GM12801 (cell line): ENCODE results near the gene THSD1.

Experiments
- TF ChIP-seq, protein P1 (sequence below): IDR thresholded peaks from one replicate; pipeline ENCODE4 v1.5.1; 2011; ENCODE audit warnings: control low read depth; ENCODE audit not compliant: insufficient read length; ENCODE audit errors: extremely low read depth

THSD1 gene, protein sequence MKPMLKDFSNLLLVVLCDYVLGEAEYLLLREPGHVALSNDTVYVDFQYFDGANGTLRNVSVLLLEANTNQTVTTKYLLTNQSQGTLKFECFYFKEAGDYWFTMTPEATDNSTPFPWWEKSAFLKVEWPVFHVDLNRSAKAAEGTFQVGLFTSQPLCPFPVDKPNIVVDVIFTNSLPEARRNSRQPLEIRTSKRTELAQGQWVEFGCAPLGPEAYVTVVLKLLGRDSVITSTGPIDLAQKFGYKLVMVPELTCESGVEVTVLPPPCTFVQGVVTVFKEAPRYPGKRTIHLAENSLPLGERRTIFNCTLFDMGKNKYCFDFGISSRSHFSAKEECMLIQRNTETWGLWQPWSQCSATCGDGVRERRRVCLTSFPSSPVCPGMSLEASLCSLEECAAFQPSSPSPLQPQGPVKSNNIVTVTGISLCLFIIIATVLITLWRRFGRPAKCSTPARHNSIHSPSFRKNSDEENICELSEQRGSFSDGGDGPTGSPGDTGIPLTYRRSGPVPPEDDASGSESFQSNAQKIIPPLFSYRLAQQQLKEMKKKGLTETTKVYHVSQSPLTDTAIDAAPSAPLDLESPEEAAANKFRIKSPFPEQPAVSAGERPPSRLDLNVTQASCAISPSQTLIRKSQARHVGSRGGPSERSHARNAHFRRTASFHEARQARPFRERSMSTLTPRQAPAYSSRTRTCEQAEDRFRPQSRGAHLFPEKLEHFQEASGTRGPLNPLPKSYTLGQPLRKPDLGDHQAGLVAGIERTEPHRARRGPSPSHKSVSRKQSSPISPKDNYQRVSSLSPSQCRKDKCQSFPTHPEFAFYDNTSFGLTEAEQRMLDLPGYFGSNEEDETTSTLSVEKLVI

DNA sequence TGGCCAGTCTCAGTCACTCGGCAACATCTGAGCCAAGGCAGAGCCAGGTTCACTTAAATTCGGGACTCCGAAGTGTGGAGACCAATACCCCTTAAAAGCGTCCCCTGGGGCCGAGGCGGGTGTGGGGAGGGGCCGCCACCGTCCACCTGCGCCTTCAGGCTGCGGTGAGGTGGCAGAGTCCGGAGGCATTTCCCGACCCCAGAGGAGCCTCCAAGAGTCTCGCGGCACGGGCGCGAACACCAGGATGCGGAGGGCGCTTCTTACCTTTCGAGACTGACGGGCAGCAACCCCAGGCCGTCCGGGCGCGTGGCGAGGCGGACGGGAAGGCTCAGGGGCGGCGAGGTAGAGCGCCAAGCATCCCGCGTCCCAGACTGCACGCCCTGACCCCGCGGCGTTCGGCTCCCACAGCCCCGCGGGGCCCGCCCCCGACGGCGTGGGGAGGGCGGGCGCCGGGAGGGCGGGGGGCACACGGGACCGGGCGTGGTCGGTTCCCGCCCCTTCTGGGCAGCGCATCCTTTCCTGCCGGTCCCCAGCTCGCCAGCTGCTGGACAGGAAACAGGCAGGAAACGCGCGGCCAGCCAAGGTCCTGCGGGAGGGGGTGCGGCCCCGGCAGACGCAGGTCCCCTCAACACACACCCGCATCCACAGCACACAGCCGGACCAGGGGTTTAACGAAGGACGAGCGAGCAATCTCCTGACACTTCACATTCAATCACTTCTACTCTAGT lies at the start of gene THSD1:
Gene THSD1, minus strand, starts transcription at position 406 of the 728 bp plus-strand sequence. CDS start 3,572 bp downstream, outside the sequence.
- TF ChIP-seq, protein P1, sequence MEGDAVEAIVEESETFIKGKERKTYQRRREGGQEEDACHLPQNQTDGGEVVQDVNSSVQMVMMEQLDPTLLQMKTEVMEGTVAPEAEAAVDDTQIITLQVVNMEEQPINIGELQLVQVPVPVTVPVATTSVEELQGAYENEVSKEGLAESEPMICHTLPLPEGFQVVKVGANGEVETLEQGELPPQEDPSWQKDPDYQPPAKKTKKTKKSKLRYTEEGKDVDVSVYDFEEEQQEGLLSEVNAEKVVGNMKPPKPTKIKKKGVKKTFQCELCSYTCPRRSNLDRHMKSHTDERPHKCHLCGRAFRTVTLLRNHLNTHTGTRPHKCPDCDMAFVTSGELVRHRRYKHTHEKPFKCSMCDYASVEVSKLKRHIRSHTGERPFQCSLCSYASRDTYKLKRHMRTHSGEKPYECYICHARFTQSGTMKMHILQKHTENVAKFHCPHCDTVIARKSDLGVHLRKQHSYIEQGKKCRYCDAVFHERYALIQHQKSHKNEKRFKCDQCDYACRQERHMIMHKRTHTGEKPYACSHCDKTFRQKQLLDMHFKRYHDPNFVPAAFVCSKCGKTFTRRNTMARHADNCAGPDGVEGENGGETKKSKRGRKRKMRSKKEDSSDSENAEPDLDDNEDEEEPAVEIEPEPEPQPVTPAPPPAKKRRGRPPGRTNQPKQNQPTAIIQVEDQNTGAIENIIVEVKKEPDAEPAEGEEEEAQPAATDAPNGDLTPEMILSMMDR = no peak

DNA sequence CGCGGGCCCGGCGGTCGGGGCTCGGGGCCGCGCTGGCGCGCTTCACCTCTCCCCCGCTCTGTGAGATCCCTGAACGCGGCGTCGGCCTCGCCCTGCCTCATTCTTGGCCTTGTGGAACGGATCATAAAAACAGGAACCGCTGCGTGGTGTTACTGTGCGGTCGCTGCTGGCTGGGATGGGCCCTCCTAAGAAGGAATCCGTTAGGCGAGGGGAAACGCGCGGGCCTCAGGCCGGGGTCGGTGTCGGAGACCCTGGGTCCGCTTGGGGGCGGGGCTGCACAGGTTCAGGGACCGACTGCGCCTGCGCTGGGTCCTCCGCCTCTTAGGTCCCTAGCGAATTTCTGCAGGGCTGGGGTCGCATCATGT lies 49.7 kb upstream of the THSD1 start:
- TF ChIP-seq, protein P1 = no peak

DNA sequence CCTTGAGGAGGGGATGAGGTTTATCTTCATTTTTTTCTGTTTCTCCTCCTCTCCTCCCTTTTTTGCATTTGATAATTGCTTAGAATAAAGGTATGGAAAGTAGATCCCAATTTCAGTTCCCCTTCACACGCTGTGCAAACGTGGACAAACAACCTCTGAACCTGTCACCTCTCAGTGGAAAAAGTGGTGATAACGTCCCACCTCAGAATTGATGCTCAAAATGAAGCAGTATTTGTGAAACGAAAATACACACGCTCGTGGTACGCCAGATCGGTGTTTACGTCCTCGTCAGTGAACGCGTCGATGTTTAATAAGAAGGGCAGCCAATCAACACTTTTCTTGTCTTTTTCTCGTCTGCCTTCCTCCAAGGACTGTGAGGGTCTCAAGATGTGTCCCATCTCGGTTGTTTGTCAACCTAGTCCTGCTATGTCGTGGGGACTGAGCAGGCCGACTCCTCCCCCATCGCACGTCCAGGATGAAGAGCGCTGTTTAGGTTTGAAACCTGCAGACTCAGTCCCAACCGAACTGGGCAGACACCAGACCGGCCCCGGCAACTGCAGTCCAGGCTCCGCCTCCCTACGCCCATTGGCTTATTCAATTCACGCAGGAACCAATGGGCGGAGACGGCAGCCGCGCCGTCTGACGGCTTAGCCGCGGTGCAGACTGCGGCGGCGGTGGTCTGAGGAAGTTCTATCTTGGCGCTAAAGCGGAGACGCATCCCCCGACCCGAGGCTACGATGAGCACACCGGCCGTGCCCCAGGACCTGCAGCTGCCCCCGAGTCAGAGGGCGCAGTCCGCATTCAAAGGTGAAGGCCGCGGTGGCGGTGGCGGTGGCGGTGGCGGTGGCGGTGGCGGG lies 49.1 kb upstream of the THSD1 start, which contains the start of gene CKAP2:
Gene CKAP2, plus strand, starts transcription at position 659 of the 857 bp plus-strand sequence. Its CDS starts 79 bp downstream, at position 738.
- TF ChIP-seq, protein P1 = no peak

DNA sequence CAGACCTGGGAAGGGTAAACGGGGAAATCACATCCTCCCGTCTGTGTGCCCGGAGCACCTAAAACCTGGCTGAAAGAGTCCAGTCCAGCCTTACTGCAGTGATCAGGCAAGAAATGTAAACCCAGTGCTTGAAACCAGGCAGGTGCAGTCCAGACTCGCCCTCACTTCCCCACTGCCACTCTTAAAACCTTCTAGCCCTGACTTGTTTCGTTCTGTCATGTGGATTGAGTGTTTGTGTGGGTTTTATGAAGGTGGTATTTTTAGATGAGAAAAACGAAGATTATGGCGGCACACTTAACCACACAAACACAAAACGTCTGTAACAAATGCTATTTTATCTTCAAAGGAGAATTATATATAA lies 48.5 kb upstream of the THSD1 start:
- TF ChIP-seq, protein P1 = no peak

DNA sequence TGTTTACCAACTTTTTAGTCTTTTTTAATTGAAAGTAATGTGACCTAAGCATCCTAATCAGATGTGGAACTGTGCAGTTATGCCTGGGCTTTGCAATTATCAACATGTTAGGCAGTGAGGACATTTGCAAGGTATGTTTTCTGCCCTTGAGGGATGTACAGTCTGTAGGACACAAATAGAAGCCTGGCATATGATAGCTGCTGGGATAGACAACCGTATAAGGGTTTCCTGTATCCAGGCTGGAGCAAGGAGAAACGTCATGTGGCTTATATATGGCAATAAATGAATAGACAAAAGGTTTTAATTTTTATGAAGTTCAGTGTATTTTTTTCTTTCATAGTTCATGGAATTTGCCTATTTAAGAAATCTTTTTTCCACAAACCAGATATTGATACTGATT lies 46.5 kb upstream of the THSD1 start:
- TF ChIP-seq, protein P1 = no peak

DNA sequence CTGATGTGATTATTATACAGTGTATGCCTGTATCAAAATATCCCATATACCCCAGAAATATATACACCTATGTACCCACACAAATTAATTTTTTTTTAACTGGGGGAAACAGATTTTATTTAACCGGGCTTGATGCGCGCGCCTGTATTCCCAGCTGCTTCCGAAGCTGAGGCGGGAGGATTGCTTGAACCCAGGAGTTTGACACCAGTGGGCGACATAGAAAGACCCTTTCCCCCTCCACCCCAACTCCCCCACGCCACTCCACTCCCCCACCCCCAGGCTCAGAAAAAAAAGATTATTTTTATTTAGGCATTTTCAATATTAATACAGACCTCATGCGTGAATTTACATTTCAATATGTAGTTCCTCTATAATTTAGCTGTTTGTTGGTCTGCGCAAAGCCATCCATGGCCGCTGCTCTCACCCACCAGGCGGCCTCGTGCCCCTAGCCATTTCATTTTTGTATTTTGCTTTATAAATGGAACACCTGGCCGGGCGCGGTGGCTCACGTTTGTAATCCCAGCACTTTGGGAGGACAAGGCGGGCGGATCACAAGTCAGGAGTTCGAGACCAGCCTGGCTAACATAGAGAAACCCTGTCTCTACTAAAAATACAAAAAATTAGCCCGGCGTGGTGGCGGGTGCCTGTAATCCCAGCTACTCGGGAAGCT lies 45.3 kb upstream of the THSD1 start:
- TF ChIP-seq, protein P1 = no peak
